Measurements from ENCODE around the gene PPCDC. TPM values are rescaled to one million over a fixed set of nuclear protein-coding genes. Genes with fewer than 3 reads are reported as not detected.
A peak's percentile ranks its signal among the peaks of the same experiment; 100 is the strongest.

PPCDC gene
- total RNA-seq, 1 experiment from 2014 or later, result 18.0 TPM

DNA sequence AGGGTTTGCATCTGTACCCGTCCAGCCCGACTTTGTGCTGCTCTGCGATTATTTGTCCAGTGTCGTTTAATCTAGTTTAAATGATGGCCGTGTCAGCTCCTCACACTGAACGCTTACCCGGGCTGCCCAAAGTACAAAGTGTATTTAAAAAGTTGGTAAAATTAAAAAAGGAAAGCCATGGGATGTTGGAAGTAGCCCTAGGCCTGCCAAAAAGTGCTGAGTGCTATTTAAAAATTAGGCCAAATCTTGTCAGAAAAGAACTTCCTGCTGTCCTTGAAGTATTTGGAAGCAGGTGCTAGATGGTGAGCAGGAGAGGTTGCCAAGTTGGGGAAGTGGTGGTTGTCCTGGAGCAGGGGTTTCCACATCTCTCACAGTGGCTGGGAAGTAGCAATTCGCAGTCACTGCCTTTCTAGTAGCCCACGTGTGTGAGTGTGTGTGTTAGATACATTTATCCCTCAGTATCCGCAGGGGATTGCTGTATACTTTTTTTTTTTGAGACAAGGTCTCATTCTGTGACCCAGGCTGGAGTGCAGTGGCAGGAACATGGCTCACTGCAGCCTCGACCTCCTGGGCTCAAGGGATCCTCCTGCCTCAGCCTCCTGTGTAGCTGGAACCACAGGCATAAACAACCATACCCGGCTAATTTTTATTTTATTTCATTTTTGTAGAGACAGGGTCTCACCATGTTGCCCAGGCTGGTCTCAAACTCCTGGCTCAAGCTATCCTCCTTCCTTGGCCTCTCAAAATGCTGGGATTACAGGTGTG is 664 bp downstream of the PPCDC start:
- H3K36me3 ChIP-seq (ENCODE audit: control insufficient read depth in 1 of 2, insufficient read depth in 2 of 2, low read length in 2 of 2), result no peaks in the 10 kb centered on the region
- intact Hi-C loops (cut with micrococcal nuclease), result no loop called here
- POLR2A ChIA-PET, result interaction anchor here (0.7 to 1.6 kb wide), 4 partner anchors 10 to 621 kb away, joined by 3 to 4 read pairs (median 3); no protein-coding TSS in a partner anchor
- TF ChIP-seq SRF (IDR thresholded peaks at IDR 0.05; ENCODE audit: low read depth) (no peak), TCF7L2 (IDR thresholded peaks at IDR 0.05; ENCODE audit: borderline replicate concordance, extremely low read depth, insufficient read depth, insufficient read length) (no peak), POLR2AphosphoS5 (IDR thresholded peaks at IDR 0.05; ENCODE audit: low read depth, low read length) (no peak), POLR2A (IDR thresholded peaks at IDR 0.05; ENCODE audit: borderline replicate concordance, extremely low read depth, insufficient read depth, insufficient read length) (no peak), EGR1 (IDR thresholded peaks at IDR 0.05; ENCODE audit: low read depth) (no peak)
- TF ChIP-seq, protein P1, sequence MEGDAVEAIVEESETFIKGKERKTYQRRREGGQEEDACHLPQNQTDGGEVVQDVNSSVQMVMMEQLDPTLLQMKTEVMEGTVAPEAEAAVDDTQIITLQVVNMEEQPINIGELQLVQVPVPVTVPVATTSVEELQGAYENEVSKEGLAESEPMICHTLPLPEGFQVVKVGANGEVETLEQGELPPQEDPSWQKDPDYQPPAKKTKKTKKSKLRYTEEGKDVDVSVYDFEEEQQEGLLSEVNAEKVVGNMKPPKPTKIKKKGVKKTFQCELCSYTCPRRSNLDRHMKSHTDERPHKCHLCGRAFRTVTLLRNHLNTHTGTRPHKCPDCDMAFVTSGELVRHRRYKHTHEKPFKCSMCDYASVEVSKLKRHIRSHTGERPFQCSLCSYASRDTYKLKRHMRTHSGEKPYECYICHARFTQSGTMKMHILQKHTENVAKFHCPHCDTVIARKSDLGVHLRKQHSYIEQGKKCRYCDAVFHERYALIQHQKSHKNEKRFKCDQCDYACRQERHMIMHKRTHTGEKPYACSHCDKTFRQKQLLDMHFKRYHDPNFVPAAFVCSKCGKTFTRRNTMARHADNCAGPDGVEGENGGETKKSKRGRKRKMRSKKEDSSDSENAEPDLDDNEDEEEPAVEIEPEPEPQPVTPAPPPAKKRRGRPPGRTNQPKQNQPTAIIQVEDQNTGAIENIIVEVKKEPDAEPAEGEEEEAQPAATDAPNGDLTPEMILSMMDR (IDR thresholded peaks at IDR 0.05 in 2 of 3, conservative IDR thresholded peaks at IDR 0.05 in 1 of 3; ENCODE audit: borderline replicate concordance in 1 of 3, insufficient read depth in 1 of 3, low read depth in 2 of 3, low read length in 2 of 3), result no peak
- TF ChIP-seq, protein P2, sequence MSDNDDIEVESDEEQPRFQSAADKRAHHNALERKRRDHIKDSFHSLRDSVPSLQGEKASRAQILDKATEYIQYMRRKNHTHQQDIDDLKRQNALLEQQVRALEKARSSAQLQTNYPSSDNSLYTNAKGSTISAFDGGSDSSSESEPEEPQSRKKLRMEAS (IDR thresholded peaks at IDR 0.05), result no peak
- H3K27ac ChIP-seq (ENCODE audit: low read depth, low read length), result peak overlapping the region; percentile 85
- CTCF ChIA-PET, result interaction anchor here (1.0 to 1.6 kb wide), 5 partner anchors 10 to 284 kb away, joined by 3 to 5 read pairs (median 4); partner anchors contain the start of gene C15orf39
- BruUV-seq (replicated peaks), result TSS peak; percentile 88
- no peaks in the 10 kb centered on the region for H3K9me3 ChIP-seq (ENCODE audit: control insufficient read depth in 1 of 2, insufficient read depth in 1 of 2, low read depth in 1 of 2, low read length in 2 of 2)
- no peaks in the 10 kb centered on the region for H3K27me3 ChIP-seq (ENCODE audit: insufficient read depth, low read length)
- no peaks in the 10 kb centered on the region for H4K20me1 ChIP-seq (ENCODE audit: insufficient read depth)
- peaks cover 0 to 19% of the 10 kb centered on the region in 2 experiments; a peak in 3 of 4 replicates for H3K4me1 ChIP-seq (ENCODE audit: control insufficient read depth in 1 of 2, insufficient read depth in 2 of 2, low read length in 2 of 2)
- H2AFZ ChIP-seq (ENCODE audit: low read depth, low read length, poor library complexity, severe bottlenecking), result peak overlapping the region; percentile 32
- H3K79me2 ChIP-seq (ENCODE audit: insufficient read depth, low read length), result peaks cover 27% of the 10 kb centered on the region
- H3K4me3 ChIP-seq (replicated peaks in 1 of 2; ENCODE audit: low read depth in 1 of 2, low read length in 2 of 2), result peak overlapping the region; percentile 70 to 99
- H3K9ac ChIP-seq (ENCODE audit: low read length), result peak overlapping the region; percentile 100
- RAD21 ChIA-PET (ENCODE audit: low non-redundant PET in 1 of 2, low total read pairs in 2 of 2, uncharacterized antibody in 2 of 2, unreplicated experiment in 2 of 2), result no interaction called here
- no peaks in the 10 kb centered on the region for H3K9me2 ChIP-seq (ENCODE audit: insufficient read depth)
- ATAC-seq (peak; percentile 20), DNase-seq (ENCODE audit: low read depth, low spot score) (no peak)
- peak overlapping the region; percentile 90 for H3K4me2 ChIP-seq (ENCODE audit: low read length)
